ENCODE results near the gene MPND.

The MPND gene

DNA sequence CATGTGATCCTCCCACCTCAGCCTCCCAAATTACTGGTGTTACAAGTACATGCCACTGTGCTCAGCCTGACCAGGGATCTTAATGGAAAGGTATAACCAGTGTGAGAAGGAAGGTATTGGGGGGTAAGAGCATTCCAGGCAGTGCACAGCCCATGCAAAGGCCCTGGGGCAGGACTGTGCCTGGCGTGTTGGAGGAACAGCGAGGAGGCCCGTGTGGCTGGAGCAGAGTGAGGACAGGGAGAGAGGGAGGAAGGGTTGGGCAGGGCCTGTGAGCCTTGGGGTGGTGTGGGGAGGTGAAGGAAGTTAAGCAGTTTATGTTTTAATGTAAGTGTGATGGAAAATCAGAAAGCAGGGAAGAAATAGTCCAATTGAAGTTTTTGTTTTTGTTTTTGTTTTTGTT, 42.8 kb upstream of the MPND start:
- TF ChIP-seq, protein P1, sequence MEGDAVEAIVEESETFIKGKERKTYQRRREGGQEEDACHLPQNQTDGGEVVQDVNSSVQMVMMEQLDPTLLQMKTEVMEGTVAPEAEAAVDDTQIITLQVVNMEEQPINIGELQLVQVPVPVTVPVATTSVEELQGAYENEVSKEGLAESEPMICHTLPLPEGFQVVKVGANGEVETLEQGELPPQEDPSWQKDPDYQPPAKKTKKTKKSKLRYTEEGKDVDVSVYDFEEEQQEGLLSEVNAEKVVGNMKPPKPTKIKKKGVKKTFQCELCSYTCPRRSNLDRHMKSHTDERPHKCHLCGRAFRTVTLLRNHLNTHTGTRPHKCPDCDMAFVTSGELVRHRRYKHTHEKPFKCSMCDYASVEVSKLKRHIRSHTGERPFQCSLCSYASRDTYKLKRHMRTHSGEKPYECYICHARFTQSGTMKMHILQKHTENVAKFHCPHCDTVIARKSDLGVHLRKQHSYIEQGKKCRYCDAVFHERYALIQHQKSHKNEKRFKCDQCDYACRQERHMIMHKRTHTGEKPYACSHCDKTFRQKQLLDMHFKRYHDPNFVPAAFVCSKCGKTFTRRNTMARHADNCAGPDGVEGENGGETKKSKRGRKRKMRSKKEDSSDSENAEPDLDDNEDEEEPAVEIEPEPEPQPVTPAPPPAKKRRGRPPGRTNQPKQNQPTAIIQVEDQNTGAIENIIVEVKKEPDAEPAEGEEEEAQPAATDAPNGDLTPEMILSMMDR (IDR thresholded peaks at IDR 0.05; ENCODE audit: insufficient read depth, low read depth, low read length, missing control alignments), result no peak
- H3K4me3 ChIP-seq (ENCODE audit: low read depth, low read length), result no peak overlapping the region
- no peak for DNase-seq (ENCODE audit: low read depth)

DNA sequence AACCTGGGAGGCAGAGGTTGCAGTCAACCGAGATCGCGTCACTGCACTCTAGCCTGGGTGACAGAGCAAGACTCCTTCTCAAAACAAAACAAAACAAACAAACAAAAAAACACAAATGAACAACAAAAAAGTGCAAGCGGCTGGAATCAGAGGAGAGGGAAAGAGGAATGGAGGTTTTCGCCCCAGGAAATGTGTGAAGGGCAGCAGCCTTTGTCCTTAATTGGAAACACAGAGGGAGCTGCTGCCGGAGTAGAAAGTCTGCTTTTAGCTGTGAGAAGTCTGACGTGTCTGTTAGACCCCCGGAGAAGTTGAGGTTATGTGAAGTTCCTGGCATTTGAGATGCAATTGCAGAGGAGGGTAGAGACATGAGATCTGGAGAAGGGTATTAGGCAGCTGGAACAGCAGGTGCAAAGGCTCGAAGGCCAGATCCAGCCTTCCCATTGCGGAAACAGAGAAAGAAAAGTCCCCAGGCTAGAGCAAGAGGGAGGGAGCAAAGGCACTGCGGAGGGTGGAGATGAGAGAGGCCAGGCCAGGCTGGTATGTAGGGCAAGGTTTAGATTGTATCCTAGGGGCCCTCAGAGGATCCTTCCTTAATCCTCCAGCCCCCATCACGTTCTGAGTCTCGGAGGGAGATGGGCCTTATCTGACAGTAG, 41.6 kb upstream of the MPND start:
- no peak for DNase-seq (ENCODE audit: low read depth)
- TF ChIP-seq, protein P1 (IDR thresholded peaks at IDR 0.05; ENCODE audit: insufficient read depth, low read depth, low read length, missing control alignments), result no peak
- H3K4me3 ChIP-seq (ENCODE audit: low read depth, low read length), result no peak overlapping the region

DNA sequence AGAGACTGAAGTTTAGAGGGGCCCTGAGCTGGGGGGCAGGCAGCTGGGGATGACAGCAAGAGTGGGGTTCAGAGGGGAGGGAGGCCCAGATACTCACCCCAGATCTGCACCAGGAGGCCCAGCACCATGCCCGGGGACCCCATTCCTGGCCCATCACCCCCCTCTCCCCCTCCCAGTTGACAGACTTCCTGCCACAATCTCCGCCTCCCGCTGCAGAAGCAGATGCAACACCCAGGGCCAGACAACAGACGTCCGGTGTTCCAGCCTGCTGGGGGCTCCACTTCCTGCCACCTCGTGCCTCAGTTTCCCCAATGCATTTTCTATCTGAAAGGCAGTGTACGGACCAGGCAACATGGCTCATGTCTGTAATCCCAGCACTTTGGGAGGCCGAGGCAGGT, 41.1 kb upstream of the MPND start, which contains the start of gene TMIGD2:
TMIGD2 (minus strand) TSS at position 147 of the 398 bp plus-strand sequence; CDS start at position 143, 4 bp downstream.
- TF ChIP-seq, protein P1 (IDR thresholded peaks at IDR 0.05; ENCODE audit: insufficient read depth, low read depth, low read length, missing control alignments), result no peak
- no peak for DNase-seq (ENCODE audit: low read depth)
- H3K4me3 ChIP-seq (ENCODE audit: low read depth, low read length), result no peak within 1 kb of the TSS

DNA sequence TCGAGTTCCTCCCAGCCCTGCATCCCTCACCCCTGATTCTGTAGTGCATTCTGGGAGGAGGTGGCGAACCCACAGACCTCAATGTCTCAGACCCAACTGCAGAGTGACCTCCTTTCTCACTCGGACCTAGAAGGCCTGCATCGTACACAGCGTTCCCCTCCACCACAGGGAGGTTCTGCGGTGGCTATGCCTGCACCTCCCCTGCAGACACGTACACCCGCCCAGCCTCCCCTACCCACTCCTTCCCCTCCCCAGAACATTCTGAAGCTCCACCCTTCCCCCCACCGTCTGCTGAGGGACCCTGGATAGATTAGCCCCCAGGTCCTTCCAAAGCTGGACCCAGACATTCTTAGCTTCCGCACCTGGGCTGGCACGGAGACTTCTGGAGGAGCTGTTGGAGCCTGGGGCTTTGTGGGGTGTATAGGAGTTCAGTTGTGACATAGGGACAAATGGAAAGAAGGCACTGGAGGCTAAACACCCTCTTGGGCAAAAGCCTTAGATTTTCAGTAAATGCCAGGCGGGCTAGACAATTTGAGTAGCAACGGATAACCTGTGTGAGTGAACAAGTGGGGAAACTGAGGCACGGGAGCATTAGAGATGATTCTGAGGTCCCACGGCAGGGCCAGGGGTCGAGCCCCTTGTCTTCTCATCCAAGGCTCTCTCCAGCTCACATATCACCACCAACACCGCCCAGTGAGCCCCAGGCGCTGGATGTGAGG, 39.4 kb upstream of the MPND start:
- no peak for DNase-seq (ENCODE audit: low read depth)
- H3K4me3 ChIP-seq (ENCODE audit: low read depth, low read length), result no peak overlapping the region
- TF ChIP-seq, protein P1 (IDR thresholded peaks at IDR 0.05; ENCODE audit: insufficient read depth, low read depth, low read length, missing control alignments), result no peak

DNA sequence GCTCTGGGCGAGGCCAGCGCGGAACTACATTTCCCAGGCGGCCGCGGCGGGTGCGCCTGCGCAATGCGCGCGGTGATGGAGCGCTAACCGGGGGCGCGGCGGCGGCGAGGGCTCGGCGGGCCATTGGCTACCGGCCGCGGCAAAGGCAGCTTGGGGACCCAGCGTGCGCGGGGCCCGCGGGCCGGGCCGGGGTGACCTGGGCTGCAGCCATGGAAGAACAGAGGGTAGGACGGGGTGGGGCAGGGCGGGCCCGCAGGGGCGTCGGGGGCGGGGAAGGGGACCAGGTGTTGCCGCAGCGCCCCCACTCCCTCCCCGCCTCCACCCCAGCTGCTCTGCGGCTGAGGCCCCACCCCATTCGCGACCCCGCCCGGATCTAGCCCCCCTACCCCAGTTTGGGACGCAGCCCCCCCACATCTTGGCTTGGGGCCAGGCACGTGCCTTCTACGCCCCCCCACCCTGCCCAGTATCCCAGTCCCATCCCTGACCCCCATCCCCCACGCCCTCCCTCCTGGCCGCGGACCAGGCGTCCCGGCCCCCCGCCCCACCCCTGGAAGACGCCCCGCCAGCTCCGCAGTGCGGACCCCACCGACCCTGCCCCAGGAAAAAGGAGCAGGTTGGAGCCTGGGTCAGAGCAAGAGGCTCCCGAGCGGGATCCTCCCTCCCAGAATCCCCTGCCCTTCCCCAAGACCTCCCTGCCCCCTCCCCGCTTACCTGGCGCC, 38.7 kb upstream of the MPND start, which contains the start of gene FSD1:
FSD1 (plus strand) TSS at position 61 of the 719 bp plus-strand sequence; CDS start at position 210, 149 bp downstream.
- DNase-seq (ENCODE audit: low read depth), result peak; percentile 70
- TF ChIP-seq, protein P1 (IDR thresholded peaks at IDR 0.05; ENCODE audit: insufficient read depth, low read depth, low read length, missing control alignments), result no peak
- no peak within 1 kb of the TSS for H3K4me3 ChIP-seq (ENCODE audit: low read depth, low read length)

DNA sequence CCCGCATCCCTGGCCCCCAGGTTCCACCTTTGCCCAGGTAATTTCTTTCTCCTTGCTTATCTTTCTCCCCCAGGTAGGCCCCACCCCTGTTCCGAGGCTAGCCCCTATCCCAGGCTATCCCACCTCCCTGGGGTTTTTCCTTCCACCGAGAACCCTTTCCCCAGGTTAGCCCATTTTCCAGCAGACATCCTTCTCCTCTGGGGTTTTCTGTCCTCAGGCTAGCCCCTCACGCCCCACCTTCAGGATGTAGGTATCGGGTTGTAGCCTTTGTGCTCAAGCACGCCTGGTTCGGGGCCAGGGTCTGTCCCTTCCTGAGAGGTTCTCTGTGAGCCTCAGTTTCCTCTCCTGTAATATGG, 38.1 kb upstream of the MPND start:
- H3K4me3 ChIP-seq (ENCODE audit: low read depth, low read length), result no peak overlapping the region
- TF ChIP-seq, protein P1 (IDR thresholded peaks at IDR 0.05; ENCODE audit: insufficient read depth, low read depth, low read length, missing control alignments), result no peak
- DNase-seq (ENCODE audit: low read depth), result no peak
